GM23248 (cell line): ENCODE results near the gene HSP90B1.

Experiments used
- EZH2 ChIP-seq: fragments of 200-600 bp; sonication (generic); IDR thresholded peaks from 2 replicates; pipeline ENCODE4 v1.6.1; 2018; ENCODE audit warnings: antibody characterized with exemption, mild to moderate bottlenecking; ENCODE audit not compliant: insufficient read depth, poor library complexity, severe bottlenecking
- EZH2phosphoT487 ChIP-seq: fragments of 200-600 bp; sonication (generic); IDR thresholded peaks from 2 replicates; pipeline ENCODE4 v1.6.1; 2018; ENCODE audit warnings: antibody characterized with exemption, moderate library complexity, mild to moderate bottlenecking, low read depth; ENCODE audit not compliant: insufficient read depth

GRCh38 chr12:103944964-103945363, 14.8 kb downstream of the HSP90B1 start:
- TF ChIP-seq EZH2phosphoT487 = no peak
- TF ChIP-seq EZH2 = no peak
